Sigmoid colon (tissue), 3 donors: ENCODE measurements around the gene RPTOR.

Source experiments
- CTCF ChIP-seq, 4 experiments: fragments of 450-650 bp in 3 of 4; fragments of 200-600 bp in 1 of 4; IDR thresholded peaks; one replicate each; pipeline ENCODE4 v1.5.1; 2016 to 2019; ENCODE audit warnings: antibody characterized with exemption in 4 of 4, mild to moderate bottlenecking in 3 of 4, moderate library complexity in 2 of 4
- POLR2A ChIP-seq, 2 donors: fragments of 450-650 bp; IDR thresholded peaks; one replicate each; pipeline ENCODE4 v1.6.1; 2016; ENCODE audit warnings: antibody characterized with exemption in 2 of 2, mild to moderate bottlenecking in 2 of 2, moderate library complexity in 2 of 2

GRCh38 chr17:80913928-80914821 lies 369.5 kb downstream of the RPTOR start:
- TF ChIP-seq POLR2A (IDR thresholded peaks at IDR 0.05), result no peak
- TF ChIP-seq CTCF (IDR thresholded peaks at IDR 0.05), result no peak
